ENCODE data around the gene CA12.

Gene CA12

DNA sequence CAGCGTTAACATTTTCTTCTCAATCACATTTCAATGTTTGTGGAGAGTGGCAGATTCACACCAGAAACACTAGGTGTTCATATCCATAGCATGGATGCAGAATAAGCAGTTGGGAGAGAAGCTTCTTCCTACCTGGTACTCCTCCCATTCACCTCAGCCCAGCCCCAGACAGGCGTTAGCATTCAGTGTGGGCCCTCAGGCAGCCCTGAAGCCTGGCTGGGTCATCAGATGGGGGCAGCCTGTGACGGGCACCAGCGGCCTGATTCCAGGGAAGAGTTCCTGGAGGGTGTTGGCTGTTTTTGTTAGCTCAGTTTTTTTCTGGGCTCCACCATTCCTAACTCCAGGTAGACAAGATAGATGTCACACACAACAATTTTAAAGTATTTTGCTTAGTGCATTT lies 73.2 kb downstream of the CA12 start:
- Histone ChIP-seq H3K9me3 (ENCODE audit: insufficient read depth, low read depth, low read length) (no peaks in the 10 kb centered on the region), H4K20me1 (ENCODE audit: insufficient read depth, low read length, poor library complexity, severe bottlenecking) (no peaks in the 10 kb centered on the region), H2AFZ (ENCODE audit: low read length) (no peak overlapping the region), H3F3A (ENCODE audit: low read depth) (no peaks in the 10 kb centered on the region), H3K4me1 (ENCODE audit: insufficient read depth, low read length, poor library complexity, severe bottlenecking) (no peaks in the 10 kb centered on the region), H3K27me3 (ENCODE audit: insufficient read depth, low read length, poor library complexity, severe bottlenecking) (no peaks in the 10 kb centered on the region), H3K9me2 (replicated peaks; ENCODE audit: low read depth, low read length) (no peaks in the 10 kb centered on the region), H3K79me2 (ENCODE audit: insufficient read depth, low read length) (no peaks in the 10 kb centered on the region), H3K9ac (ENCODE audit: low read depth, low read length, poor library complexity, severe bottlenecking) (no peak overlapping the region), H3K4me3 (ENCODE audit: low read length, poor library complexity, severe bottlenecking) (no peak overlapping the region), H3K4me2 (ENCODE audit: low read depth, low read length, poor library complexity, severe bottlenecking) (no peak overlapping the region), H3K36me3 (ENCODE audit: insufficient read depth, low read length) (peaks cover 29% of the 10 kb centered on the region; the same call in 1 of the 2 replicates)
- TF ChIP-seq EZH2phosphoT487 (IDR thresholded peaks at IDR 0.05; ENCODE audit: borderline replicate concordance), result no peak
- TF ChIP-seq, protein P1, sequence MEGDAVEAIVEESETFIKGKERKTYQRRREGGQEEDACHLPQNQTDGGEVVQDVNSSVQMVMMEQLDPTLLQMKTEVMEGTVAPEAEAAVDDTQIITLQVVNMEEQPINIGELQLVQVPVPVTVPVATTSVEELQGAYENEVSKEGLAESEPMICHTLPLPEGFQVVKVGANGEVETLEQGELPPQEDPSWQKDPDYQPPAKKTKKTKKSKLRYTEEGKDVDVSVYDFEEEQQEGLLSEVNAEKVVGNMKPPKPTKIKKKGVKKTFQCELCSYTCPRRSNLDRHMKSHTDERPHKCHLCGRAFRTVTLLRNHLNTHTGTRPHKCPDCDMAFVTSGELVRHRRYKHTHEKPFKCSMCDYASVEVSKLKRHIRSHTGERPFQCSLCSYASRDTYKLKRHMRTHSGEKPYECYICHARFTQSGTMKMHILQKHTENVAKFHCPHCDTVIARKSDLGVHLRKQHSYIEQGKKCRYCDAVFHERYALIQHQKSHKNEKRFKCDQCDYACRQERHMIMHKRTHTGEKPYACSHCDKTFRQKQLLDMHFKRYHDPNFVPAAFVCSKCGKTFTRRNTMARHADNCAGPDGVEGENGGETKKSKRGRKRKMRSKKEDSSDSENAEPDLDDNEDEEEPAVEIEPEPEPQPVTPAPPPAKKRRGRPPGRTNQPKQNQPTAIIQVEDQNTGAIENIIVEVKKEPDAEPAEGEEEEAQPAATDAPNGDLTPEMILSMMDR (conservative IDR thresholded peaks at IDR 0.05; ENCODE audit: low read length), result no peak

DNA sequence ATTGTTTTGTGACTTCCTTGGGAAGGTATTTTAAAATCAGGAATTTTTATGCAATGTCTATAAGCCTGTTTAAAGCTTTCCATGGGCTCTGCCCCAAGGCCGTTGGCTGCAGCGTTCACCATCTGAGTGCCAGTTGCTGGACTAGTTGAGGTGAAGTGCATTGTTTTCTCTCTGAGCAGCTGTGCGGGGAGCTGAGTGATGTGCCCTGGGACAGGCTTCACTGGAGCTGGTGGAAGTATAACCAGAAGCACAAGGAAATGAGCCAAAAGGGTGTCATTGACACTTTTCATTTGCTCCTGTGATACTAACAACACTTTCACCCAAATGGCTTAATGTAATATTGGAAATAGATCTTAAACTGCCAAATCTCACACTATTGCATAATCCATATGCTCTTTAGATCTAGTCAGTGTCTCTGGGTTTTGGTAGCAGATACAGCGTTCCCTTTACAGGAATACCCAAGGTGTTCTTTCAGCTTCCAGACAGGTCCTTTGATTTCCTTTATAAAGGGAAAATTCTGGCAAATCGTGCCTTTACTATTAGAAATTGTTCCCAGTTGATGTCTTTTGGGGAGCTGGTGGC lies 75.1 kb downstream of the CA12 start:
- Histone ChIP-seq H3K9ac (ENCODE audit: low read depth, low read length, poor library complexity, severe bottlenecking) (no peak overlapping the region), H4K20me1 (ENCODE audit: insufficient read depth, low read length, poor library complexity, severe bottlenecking) (no peaks in the 10 kb centered on the region), H3K9me2 (replicated peaks; ENCODE audit: low read depth, low read length) (no peaks in the 10 kb centered on the region), H3K4me2 (ENCODE audit: low read depth, low read length, poor library complexity, severe bottlenecking) (no peak overlapping the region), H3K4me1 (ENCODE audit: insufficient read depth, low read length, poor library complexity, severe bottlenecking) (no peaks in the 10 kb centered on the region), H3K4me3 (ENCODE audit: low read length, poor library complexity, severe bottlenecking) (no peak overlapping the region), H3K9me3 (ENCODE audit: insufficient read depth, low read depth, low read length) (no peaks in the 10 kb centered on the region), H3K36me3 (ENCODE audit: insufficient read depth, low read length) (peaks cover 44% of the 10 kb centered on the region; the same call in 1 of the 2 replicates), H3K27me3 (ENCODE audit: insufficient read depth, low read length, poor library complexity, severe bottlenecking) (no peaks in the 10 kb centered on the region), H3F3A (ENCODE audit: low read depth) (no peaks in the 10 kb centered on the region), H3K79me2 (ENCODE audit: insufficient read depth, low read length) (no peaks in the 10 kb centered on the region), H2AFZ (ENCODE audit: low read length) (no peak overlapping the region)
- TF ChIP-seq EZH2phosphoT487 (IDR thresholded peaks at IDR 0.05; ENCODE audit: borderline replicate concordance), result no peak
- TF ChIP-seq, protein P1 (conservative IDR thresholded peaks at IDR 0.05; ENCODE audit: low read length), result no peak

DNA sequence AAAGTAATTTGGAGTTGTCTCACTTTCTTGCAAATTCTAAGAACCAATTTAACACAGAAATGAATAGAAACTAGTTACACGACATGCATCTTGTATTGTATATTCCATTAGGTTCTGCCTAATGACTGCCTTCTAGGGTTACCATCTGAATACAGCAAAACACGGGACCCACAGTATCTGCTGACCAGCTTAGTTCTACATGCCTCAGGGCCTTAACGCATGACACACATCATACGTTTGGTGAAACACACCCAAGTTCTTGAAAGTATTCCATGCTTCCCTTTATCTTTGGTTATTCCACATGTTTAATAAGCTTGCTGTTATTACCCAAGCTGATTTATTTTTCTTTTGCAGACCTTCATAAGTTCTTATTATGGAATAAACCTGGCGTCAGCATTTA lies 76.4 kb downstream of the CA12 start:
- Histone ChIP-seq H3K79me2 (ENCODE audit: insufficient read depth, low read length) (no peaks in the 10 kb centered on the region), H3F3A (ENCODE audit: low read depth) (no peaks in the 10 kb centered on the region), H3K9me3 (ENCODE audit: insufficient read depth, low read depth, low read length) (no peaks in the 10 kb centered on the region)

More for the DNA sequence above, 76.4 kb downstream of the CA12 start:
- no peak overlapping the region for H3K4me3 ChIP-seq (ENCODE audit: low read length, poor library complexity, severe bottlenecking)
- peaks cover 44% of the 10 kb centered on the region; the same call in 1 of the 2 replicates for H3K36me3 ChIP-seq (ENCODE audit: insufficient read depth, low read length)
- TF ChIP-seq, protein P1 (conservative IDR thresholded peaks at IDR 0.05; ENCODE audit: low read length), result no peak
- TF ChIP-seq EZH2phosphoT487 (IDR thresholded peaks at IDR 0.05; ENCODE audit: borderline replicate concordance), result no peak
- H3K27me3 ChIP-seq (ENCODE audit: insufficient read depth, low read length, poor library complexity, severe bottlenecking), result no peaks in the 10 kb centered on the region
- H3K9ac ChIP-seq (ENCODE audit: low read depth, low read length, poor library complexity, severe bottlenecking), result no peak overlapping the region
- H3K4me2 ChIP-seq (ENCODE audit: low read depth, low read length, poor library complexity, severe bottlenecking), result no peak overlapping the region
- no peaks in the 10 kb centered on the region for H4K20me1 ChIP-seq (ENCODE audit: insufficient read depth, low read length, poor library complexity, severe bottlenecking)
- H3K4me1 ChIP-seq (ENCODE audit: insufficient read depth, low read length, poor library complexity, severe bottlenecking), result no peaks in the 10 kb centered on the region
- no peaks in the 10 kb centered on the region for H3K9me2 ChIP-seq (replicated peaks; ENCODE audit: low read depth, low read length)
- no peak overlapping the region for H2AFZ ChIP-seq (ENCODE audit: low read length)
